PC-9 (cell line): ENCODE data around the gene NCK2. TPM values are rescaled to one million over a fixed set of nuclear protein-coding genes. Genes with fewer than 3 reads are reported as not detected.

Experiments used
- BruUV-seq: library from RNA; stranded (reverse); fragments of 400-500 nt; replicated peaks from 2 replicates; lab custom pipeline; 2021; lab: Mats Ljungman, UMichigan
- CTCF ChIA-PET: fragments of 300-600 bp; sonication (Branson Sonifier 250); formaldehyde crosslinking; loops from one replicate; lab custom pipeline; 2022; ENCODE audit warnings: antibody characterized with exemption; lab: Charles Lee
- POLR2A ChIA-PET: fragments of 300-600 bp; sonication (Branson Sonifier 250); formaldehyde crosslinking; loops from one replicate; lab custom pipeline; 2022; ENCODE audit warnings: antibody characterized with exemption; ENCODE audit not compliant: unreplicated experiment; lab: Charles Lee
- DNase-seq, 2 experiments: peaks; one replicate each; pipeline versions ENCODE4 v3.0.0 to v3.0.0-alpha.2; 2015 to 2022; ENCODE audit warnings: mixed read lengths in 1 of 2
- H2AFZ ChIP-seq: fragments of 200-600 bp; sonication (generic); 2 replicates; pipeline ENCODE4 v1.8.1; 2017; ENCODE audit warnings: antibody characterized with exemption
- H3F3A ChIP-seq: fragments of 200-600 bp; sonication (generic); 2 replicates; pipeline ENCODE4 v1.8.1; 2017; ENCODE audit warnings: antibody characterized with exemption, mild to moderate bottlenecking, low read depth; ENCODE audit not compliant: insufficient read depth
- H3K27ac ChIP-seq: fragments of 200-600 bp; sonication (generic); 2 replicates; pipeline ENCODE4 v1.6.1; 2016; ENCODE audit warnings: mixed run types
- H3K27me3 ChIP-seq: fragments of 200-600 bp; sonication (generic); 2 replicates; pipeline ENCODE4 v1.6.1; 2016; ENCODE audit warnings: low read depth, mixed run types; ENCODE audit not compliant: insufficient read depth
- H3K36me3 ChIP-seq: fragments of 200-600 bp; sonication (generic); 2 replicates; pipeline ENCODE4 v1.6.1; 2016; ENCODE audit warnings: low read depth, mixed run types
- H3K4me1 ChIP-seq: fragments of 200-600 bp; sonication (generic); replicated peaks from 2 replicates; pipeline ENCODE4 v1.6.1; 2016; ENCODE audit warnings: mixed run types; ENCODE audit not compliant: insufficient read depth
- H3K4me2 ChIP-seq: fragments of 200-600 bp; sonication (generic); 2 replicates; pipeline ENCODE4 v1.6.1; 2017; ENCODE audit warnings: mixed run types
- H3K4me3 ChIP-seq: fragments of 200-600 bp; sonication (generic); 2 replicates; pipeline ENCODE4 v1.6.1; 2016; ENCODE audit warnings: mixed run types
- H3K79me2 ChIP-seq: fragments of 200-600 bp; sonication (generic); 2 replicates; pipeline ENCODE4 v1.6.1; 2017; ENCODE audit warnings: low read depth, mixed run types
- H3K9me2 ChIP-seq: fragments of 200-600 bp; sonication (generic); 2 replicates; pipeline ENCODE4 v1.8.1; 2017; ENCODE audit warnings: mild to moderate bottlenecking; ENCODE audit not compliant: insufficient read depth
- H3K9me3 ChIP-seq: fragments of 200-600 bp; sonication (generic); 2 replicates; pipeline ENCODE4 v1.8.1; 2016; ENCODE audit warnings: low read depth; ENCODE audit not compliant: insufficient read depth
- H4K20me1 ChIP-seq: fragments of 200-600 bp; sonication (generic); 2 replicates; pipeline ENCODE4 v1.8.1; 2017; ENCODE audit not compliant: insufficient read depth
- EZH2 ChIP-seq: fragments of 200-600 bp; sonication (generic); IDR thresholded peaks from 2 replicates; pipeline ENCODE4 v1.8.0; 2017; ENCODE audit warnings: antibody characterized with exemption, low read depth
- intact Hi-C: fragments of 100-400 bp; cut with micrococcal nuclease; formaldehyde crosslinking; loops from one replicate; pipeline ENCODE4 v1.10.0; 2022; ENCODE audit not compliant: unreplicated experiment
- total RNA-seq: library from RNA; stranded (reverse); gene quantifications from 2 replicates; pipeline ENCODE4 v1.2.3, GENCODE V29; 2021
- TF ChIP-seq, protein P1 (sequence below): fragments of 200-600 bp; sonication (generic); conservative IDR thresholded peaks from 2 replicates; pipeline ENCODE4 v1.6.1; 2017; ENCODE audit warnings: mixed run types, antibody characterized with exemption, mild to moderate bottlenecking, moderate library complexity

Gene NCK2
- total RNA-seq, 1 experiment from 2014 or later, result 26.0 TPM

DNA sequence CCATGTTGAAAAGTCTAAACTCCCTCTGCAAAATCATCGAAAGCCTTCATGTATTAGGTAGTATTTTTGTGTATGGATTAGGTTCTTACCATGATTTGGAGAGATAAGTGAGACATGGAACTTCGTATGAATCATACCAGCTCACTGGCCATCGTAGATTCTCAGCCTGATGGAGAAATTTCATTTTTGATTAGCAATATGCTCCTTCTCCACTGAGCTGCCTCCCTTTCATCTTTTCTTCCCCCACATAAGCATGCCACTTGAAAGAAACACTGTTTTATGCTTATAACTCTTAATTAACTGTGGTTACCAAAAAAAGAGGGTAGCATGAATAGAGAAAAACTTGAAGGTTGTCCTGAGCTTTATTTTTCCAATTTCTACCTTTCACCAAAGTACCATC, 111.9 kb downstream of the NCK2 start:
- no TSS peak for BruUV-seq
- Histone ChIP-seq H2AFZ (no peak overlapping the region), H3K4me2 (no peak overlapping the region), H3K36me3 (no peaks in the 10 kb centered on the region), H3K79me2 (0 out of 2 replicates have a peak, but pooled peaks cover 6% of the 10 kb centered on the region), H3K4me1 (peaks cover 65% of the 10 kb centered on the region), H3K27me3 (no peaks in the 10 kb centered on the region), H3K4me3 (no peak overlapping the region), H3K27ac (no peak overlapping the region), H3K9me3 (no peaks in the 10 kb centered on the region), H3F3A (peaks cover 37% of the 10 kb centered on the region), H3K9me2 (no peaks in the 10 kb centered on the region), H4K20me1 (no peaks in the 10 kb centered on the region)
- DNase-seq, result no peak
- intact Hi-C loops, result loop anchor here (10.0 kb wide), 1 partner anchor 112 kb away; the partner anchor contains the start of gene NCK2
- ChIA-PET POLR2A (no interaction called here), CTCF (no interaction called here)
- TF ChIP-seq, protein P1, sequence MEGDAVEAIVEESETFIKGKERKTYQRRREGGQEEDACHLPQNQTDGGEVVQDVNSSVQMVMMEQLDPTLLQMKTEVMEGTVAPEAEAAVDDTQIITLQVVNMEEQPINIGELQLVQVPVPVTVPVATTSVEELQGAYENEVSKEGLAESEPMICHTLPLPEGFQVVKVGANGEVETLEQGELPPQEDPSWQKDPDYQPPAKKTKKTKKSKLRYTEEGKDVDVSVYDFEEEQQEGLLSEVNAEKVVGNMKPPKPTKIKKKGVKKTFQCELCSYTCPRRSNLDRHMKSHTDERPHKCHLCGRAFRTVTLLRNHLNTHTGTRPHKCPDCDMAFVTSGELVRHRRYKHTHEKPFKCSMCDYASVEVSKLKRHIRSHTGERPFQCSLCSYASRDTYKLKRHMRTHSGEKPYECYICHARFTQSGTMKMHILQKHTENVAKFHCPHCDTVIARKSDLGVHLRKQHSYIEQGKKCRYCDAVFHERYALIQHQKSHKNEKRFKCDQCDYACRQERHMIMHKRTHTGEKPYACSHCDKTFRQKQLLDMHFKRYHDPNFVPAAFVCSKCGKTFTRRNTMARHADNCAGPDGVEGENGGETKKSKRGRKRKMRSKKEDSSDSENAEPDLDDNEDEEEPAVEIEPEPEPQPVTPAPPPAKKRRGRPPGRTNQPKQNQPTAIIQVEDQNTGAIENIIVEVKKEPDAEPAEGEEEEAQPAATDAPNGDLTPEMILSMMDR, result no peak
- TF ChIP-seq EZH2, result no peak

DNA sequence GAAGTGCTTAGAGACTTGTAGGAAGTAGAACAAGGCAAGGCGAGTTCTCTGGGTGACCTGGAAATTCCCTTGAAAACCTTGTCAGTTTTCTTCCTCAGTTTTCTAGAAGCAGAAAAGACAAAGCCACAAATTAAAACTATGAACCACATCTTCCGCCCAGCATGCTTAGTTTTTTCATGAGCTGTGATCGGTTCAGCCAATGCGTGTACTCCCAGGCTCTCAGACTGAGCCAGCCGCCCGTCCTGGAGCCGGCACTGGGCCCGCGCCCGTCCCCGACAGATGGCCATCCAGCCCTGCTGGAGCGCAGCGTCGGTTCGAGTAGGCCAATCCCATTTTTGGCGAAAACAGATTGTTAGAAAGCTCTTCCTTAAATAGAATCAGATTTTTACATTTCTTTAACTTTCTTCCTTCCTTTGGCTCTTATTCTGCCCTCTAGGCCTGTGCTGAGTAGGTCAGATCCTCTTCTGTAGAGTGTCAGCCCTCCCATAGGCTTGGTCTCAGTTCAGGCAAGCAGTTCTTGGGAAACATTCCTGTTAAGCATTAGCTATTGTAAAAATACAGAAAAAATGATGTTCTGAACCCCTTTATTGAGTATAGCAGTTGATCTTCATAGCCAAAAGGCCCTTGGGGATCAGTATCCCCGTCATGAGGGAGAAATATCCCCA, 112.5 kb downstream of the NCK2 start:
- Histone ChIP-seq H3K9me2 (no peaks in the 10 kb centered on the region), H3K27ac (no peak overlapping the region), H2AFZ (no peak overlapping the region), H3K4me2 (no peak overlapping the region), H3F3A (peaks cover 35% of the 10 kb centered on the region), H3K4me1 (peaks cover 61% of the 10 kb centered on the region), H3K36me3 (no peaks in the 10 kb centered on the region), H3K27me3 (no peaks in the 10 kb centered on the region), H3K4me3 (no peak overlapping the region), H4K20me1 (no peaks in the 10 kb centered on the region), H3K9me3 (no peaks in the 10 kb centered on the region), H3K79me2 (no peaks in the 10 kb centered on the region)
- DNase-seq, result no peak
- ChIA-PET CTCF (no interaction called here), POLR2A (no interaction called here)
- intact Hi-C loops, result loop anchor here (10.0 kb wide), 1 partner anchor 112 kb away; the partner anchor contains the start of gene NCK2
- TF ChIP-seq, protein P1, result no peak
- no peak for TF ChIP-seq EZH2
- BruUV-seq, result no TSS peak

DNA sequence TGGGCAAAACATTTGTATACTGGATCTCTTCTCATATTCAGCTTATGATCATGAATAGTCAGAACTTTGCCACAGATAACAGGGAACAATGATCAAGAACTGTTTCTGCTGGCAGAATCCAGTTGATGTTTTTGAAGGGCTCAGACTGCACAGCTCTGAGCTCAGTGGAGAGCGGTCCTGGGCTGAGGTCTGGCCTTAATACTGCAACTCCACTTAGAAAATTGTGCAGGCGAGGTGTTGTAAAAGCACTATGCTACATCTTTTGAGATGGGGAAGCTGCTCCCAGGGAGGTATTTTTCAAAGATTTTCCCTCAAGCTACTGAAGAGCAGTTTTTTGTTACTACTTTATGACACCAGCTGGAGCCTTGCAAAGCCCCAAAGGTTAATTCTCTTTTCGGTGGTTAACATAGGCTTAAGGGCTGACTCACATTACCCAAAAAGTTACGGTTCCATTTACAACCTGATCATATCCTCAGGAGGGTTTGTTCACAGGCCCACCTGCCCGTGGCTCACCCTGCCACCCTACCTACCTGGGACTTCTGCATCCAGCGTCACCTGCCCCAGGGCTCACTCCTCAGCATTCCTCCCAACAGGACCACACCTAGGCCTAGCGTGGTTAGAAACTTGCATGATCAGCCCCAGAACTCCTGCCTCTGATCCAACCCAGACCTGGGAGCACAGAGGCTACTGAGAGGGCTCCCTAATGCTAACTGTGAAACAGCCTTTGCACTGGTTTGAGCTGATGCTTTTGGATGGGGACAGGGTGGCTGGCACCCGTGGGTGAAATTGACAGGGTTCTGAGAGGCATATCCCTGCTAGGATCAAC, 114.4 kb downstream of the NCK2 start:
- CTCF ChIA-PET, result no interaction called here

More for the DNA sequence above, 114.4 kb downstream of the NCK2 start:
- Histone ChIP-seq H3K27me3 (no peaks in the 10 kb centered on the region), H2AFZ (no peak overlapping the region), H3K4me3 (no peak overlapping the region), H3K4me1 (peaks cover 44% of the 10 kb centered on the region), H3F3A (peaks cover 20% of the 10 kb centered on the region), H4K20me1 (no peaks in the 10 kb centered on the region), H3K4me2 (peak overlapping the region; percentile 52), H3K36me3 (no peaks in the 10 kb centered on the region), H3K9me3 (no peaks in the 10 kb centered on the region), H3K9me2 (no peaks in the 10 kb centered on the region), H3K79me2 (no peaks in the 10 kb centered on the region), H3K27ac (peak overlapping the region; percentile 44)
- TF ChIP-seq, protein P1, result no peak
- no peak for TF ChIP-seq EZH2
- no TSS peak for BruUV-seq
- intact Hi-C loops, result loop anchor here (1.0 to 10.0 kb wide), 2 partner anchors 17 to 114 kb away; partner anchors contain the start of gene NCK2
- peak; percentile 53 to 80 for DNase-seq
- POLR2A ChIA-PET, result interaction anchor here (0.6 kb wide), 2 partner anchors 11 to 26 kb away, joined by 3 read pairs; no protein-coding TSS in a partner anchor
